HG02678 (cell line): ENCODE data around the gene NELFA.
"Not testable (repeated sequence)": the region's sequence is repeated elsewhere in the genome, so short reads cannot be mapped to it uniquely, and the experiment has no call there.

ENCODE experiments used
- ATAC-seq: cut with Tn5 transposase; IDR thresholded peaks from one replicate; pipeline ENCODE4 v1.9.1; 2021; ENCODE audit warnings: mild to moderate bottlenecking, moderate library complexity; ENCODE audit not compliant: unreplicated experiment

Gene NELFA

DNA sequence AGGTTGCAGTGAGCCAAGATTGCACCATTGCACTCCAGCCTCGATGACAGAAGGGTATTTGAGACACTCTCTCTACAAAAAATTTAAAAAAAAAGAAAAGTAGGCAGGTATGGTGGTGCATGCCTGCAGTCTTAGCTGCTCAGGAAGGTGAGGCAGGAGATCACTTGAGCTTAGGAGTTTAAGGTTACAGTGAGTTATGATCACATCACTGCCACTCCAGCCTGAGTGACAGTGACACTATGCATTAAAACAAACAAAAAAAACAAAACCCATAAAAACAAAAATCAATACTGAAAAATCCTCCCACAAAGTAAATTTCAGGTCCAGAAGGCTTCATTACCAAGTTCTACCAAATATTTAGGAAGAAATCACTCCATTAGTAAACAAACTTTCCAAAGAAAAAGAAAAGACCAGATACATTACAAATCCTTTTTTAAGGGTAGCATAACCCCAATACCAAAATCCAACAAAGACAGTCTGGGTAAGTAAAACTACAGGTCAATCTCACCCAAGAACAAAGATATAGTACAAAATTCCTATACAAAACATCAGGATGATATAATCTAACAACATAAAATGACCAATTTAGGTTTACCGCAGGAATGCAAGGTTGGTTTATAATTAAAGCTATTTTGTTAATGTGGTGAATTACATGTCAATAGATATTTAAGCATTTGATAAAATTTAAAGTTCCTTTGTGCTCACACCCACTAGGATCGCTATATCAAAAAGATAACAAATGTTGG, 11.7 kb downstream of the NELFA start:
- no peak for ATAC-seq

DNA sequence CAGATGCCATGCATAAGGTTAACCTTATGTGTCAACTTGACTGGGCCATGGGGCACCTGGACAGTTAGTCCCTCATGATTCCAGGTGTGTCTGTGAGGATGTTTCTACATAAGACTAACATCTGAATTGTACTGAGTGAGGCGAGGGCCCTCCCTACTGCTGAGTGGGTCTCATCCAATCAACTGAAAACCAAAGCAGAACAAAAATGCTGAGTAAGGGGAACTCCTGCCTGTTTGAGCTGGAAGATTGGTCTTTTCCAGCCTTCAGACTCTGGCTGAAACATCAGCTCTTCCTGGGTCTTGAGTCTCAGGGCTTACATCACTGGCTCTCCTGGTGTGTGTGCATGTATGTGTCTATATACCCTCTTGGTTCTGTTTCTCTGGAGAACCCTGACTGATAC, 13.8 kb downstream of the NELFA start:
- no peak for ATAC-seq

GRCh38 chr4:1993718-1994516, 14.9 kb downstream of the NELFA start:
- ATAC-seq, result not testable (repeated sequence)

- no peak for ATAC-seq
Measured at GRCh38 chr4:1993169-1993516, 15.6 kb downstream of the NELFA start.

DNA sequence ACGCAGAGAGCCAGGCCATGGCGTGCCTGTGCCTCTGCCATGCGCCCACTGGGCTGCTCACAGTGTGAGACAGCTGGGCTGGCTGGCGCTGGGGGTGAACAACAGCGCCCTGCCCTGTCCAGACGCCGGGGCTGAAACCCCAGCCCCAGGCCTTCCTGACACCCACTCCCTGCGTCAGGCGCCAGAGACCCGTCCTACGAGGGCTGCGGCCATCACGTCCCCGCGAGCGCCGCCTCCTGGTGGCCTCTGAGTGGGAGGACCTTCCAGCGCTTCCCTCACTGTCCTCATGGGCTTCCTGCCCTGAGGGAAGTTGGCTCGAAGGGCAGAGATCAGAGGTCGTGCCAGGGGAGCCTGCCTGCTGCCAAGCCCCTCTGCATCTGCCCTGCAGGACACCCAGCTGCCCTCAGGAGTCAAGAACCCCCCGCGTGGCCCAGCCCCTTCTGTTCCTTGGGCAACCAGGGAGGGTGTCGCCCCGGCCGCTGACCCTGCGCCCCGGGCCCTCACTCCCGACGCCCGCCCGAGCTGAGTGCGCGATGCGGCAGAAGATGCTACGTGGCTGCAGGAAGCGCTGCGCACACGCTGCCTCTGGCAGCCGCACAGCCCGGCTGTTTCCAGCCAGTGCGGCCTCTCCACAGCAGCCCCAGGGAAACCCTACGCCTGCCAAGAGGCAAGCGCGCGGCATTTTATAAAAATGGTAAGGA, 16.2 kb downstream of the NELFA start:
- no peak for ATAC-seq

GRCh38 chr4:1991596-1992434, 17.0 kb downstream of the NELFA start:
- ATAC-seq, result no peak

GRCh38 chr4:1991087-1991486, 17.7 kb downstream of the NELFA start:
- ATAC-seq, result no peak

DNA sequence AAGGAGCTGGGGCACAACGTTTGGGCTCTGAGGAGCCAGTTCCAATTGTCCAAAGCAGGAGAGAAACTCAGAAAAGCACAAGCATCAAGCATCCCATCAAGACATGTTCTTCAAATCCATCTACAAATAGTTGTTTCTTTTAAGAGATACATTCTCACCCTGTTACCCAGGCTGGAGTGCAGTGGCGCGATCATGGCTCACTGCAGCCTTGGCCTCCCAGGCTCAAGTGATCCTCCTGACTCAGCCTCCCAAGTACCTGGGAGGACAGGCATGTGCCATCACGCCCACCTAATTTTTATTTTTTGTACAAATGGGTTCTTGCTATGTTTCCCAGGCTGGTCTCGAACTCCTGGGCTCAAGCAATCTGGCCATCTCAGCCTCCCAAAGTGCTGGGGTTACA, 18.1 kb downstream of the NELFA start:
- ATAC-seq, result no peak

DNA sequence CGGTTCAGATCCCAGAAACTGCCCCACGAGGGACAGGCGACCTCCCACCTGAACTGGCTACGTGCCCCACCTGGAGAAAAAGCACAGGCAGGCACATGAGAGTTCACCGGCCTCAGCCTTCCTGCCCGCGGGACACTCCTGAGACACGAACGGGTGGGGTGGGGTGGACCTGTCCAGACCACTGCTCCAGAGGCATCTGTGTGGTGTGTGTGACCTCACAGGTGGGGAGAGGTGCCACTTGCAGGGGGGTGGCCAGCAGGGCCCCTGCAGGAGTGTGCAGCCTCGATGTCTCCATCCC, 18.5 kb downstream of the NELFA start:
- ATAC-seq, result no peak

DNA sequence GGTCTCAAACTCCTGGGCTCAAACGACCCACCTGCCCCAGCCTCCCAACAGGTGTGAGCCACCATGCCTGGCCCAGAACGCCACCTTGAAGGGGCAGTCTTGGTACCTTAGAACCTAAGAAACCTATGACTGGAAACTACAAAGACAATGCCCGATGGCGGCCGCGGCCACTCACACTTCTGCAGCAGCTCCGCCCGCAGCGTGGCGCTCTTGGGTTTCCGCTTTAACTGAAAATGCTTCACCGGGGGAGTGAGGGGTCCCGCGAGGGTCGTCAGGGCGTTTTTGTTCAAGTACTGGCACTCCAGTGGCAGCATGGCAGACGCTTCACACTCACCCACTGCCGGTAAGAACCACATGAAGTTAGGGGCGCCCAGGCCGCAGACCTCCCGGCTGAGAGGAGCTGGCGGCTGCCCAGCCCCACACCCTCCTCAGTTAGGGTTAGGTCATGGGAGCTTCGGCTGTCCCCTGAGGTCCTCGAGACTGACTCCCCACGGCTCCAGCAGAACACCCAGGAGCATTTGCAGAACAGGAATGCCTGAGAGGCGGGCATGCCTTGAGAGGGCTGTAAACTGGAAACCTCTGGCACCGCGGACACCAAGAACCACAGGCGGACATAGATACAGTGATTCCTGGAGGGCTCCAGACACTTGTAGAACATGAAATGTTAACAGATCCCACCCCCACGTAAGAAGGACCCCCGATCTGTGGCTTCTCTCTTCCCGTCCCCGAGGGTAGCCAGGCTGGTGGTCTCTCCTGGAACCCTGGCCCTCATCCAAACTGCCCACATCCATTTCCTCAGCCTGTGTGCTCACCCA, 19.0 kb downstream of the NELFA start:
- ATAC-seq, result no peak

- no peak for ATAC-seq
Measured at GRCh38 chr4:1988327-1988724, 20.4 kb downstream of the NELFA start.

DNA sequence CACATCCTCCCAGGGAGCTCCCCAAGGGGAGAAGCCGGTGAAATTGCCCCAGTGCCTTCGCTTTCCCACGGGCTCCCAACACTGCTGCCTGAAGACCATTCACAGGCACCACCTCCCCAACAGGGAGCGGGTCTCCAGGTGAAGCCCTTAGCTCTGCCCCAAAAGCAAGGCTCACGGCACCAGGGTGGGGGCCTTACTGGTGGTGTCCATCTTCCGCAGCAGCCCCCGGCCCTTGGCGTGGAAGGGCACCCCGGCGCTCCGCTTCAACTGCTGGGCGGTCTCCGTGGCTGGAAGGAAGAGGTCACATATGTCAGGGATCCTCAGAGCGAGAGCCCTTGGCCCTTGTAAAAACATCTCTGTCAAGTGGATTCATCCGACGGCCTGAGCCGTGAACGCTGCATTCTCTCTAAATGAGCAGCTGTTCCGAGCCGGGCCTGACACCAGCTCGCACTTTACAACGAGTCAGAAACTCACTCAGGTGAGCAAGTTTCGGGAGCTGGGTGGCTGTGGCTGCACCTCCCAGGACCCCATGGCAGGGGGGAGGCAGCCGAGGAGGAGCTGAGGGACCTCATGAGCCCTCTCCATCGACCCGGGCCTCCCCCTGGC, 20.9 kb downstream of the NELFA start:
- ATAC-seq, result no peak

DNA sequence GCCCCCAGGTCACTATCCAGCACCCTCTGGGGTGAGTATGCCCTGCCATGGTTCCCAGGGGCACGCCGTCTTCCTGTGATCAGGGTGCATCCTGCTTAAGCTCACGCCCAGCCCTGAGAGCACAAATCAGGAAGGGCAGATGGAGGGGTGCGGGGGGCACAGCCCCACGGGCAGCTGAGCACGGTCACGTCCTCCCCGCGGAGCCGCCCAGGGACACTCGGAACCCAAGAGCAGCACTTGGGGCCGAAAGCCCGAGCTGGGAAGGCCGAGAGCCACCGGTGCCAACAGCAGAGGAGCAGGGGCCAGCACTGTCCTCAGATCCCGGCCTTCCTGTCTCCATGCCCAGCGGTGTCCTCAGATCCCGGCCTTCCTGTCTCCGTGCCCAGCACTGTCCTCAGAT, 21.5 kb downstream of the NELFA start:
- no peak for ATAC-seq

DNA sequence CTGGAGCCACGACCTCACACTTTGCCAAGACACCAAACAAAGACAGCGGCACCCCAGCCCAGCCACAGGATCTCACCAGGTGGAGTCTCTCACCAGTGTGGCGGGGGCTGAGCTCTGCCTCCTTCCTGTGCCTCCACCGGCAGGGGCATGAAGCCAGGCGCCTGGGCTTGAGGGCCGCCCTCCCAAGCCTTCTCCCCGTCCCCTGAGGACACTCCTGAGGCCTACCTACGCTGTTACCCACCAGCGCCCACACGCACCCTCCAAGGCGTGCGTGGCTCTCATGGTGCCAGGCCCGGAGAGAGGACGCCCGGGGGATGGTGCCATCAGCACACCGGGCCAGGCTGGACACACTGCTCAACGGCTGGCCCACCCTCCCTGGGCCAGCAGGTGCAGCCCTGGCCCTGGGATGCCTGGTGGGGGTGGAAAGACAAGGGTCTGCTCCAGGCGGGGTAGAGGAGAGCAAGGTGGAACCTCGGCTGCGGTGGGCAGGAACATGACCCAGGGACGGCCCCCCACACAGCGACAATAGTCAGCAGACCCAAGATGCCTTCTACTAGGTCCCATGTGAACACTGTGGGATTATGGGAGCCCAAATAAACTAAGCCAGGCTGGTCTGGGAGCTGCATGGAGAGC, 22.1 kb downstream of the NELFA start:
- ATAC-seq, result no peak

- ATAC-seq, result no peak
Measured at GRCh38 chr4:1985780-1986577, 22.8 kb downstream of the NELFA start.

DNA sequence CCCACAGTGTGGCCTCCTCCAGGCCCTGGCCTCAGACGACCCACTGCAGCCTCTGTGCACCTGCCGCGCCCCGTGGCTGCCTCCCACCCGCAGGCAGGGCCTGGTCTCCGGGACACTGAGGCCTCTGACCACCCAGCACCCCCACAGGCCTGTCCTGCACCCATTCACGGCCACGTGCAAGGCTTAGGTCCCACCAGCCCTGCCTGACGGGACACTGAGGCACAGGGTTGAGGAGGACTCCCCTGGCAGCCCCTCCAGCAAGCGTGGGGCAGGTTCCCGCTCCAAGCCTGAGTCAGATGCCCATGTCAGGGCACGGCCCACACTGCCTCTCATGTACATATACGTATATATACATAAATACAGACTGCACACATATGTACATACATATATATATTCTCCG, 23.5 kb downstream of the NELFA start:
- ATAC-seq, result no peak

DNA sequence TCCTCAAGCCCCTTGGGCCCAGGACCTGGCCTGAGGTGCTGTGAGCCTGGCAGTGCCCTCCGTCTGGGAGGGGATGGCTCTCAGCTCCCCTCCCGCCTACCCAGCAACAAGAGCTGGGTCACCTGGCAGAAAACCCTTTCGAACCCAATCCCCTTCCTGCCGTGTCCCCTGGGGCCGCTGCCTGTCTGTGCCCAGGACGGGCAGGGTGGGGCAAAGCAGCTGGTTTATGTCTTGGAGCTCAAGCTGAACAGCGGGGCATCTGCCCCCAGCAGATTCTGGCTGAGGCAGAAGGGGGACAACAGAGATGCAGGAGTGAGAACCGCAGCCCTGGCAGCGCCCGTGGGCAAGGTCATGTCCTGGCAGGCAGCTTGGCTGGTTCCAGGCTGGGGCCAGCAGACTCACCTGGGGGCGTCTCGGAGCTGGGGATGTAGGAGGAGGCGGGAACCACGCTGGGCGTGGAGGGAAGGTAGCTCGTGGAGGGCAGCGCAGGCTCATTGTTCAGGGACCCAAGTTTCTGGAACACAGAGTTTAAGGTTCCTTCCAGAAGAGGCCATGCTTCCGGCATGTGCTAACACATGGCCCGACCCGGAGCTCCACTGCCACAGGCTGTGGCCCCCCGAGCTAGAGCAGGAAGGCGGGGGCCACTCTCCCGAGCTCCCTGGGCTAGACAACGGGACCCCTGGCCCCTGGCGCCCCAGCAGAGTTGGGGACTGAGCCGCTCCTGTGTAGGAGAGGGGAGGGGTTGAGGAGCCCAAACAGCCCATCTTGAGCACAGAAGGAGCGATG, 24.2 kb downstream of the NELFA start:
- no peak for ATAC-seq

- ATAC-seq, result no peak
Measured at GRCh38 chr4:1983846-1984405, 24.8 kb downstream of the NELFA start.
